HG02885 (cell line): ENCODE data around the gene SPACA9.

ENCODE experiments used
- ATAC-seq: cut with Tn5 transposase; IDR thresholded peaks from one replicate; pipeline ENCODE4 v1.9.1; 2021; ENCODE audit warnings: mild to moderate bottlenecking; ENCODE audit not compliant: unreplicated experiment, poor library complexity

SPACA9 gene

GRCh38 chr9:132878695-132879456 lies at the start of gene SPACA9:
Gene SPACA9 (plus strand): TSS chr9:132878898. CDS start chr9:132883948, 5,050 bp downstream.
- ATAC-seq: no peak

- ATAC-seq: no peak
Observed at GRCh38 chr9:132832171-132832881, 46.4 kb upstream of the SPACA9 start.

GRCh38 chr9:132833550-132834121 lies 45.1 kb upstream of the SPACA9 start:
- ATAC-seq: no peak

DNA sequence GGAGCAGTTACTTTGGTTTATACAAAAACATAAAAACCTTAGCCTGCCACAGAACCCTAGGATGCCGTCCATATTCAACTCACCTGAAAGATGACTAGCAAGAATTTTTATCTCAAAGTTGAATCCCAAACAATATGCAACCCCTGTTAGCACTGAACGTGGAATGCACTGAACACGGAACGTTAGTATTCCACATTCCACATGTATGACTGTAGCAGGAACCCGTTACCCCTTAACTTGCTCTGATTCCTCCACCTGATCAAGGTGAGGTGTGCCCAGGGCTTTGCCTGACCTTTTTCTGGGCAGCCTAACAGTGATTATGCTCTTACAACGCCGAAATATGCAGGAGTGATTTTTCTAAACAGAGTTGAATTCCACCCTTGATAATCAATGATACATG lies 44.4 kb upstream of the SPACA9 start:
- no peak for ATAC-seq

DNA sequence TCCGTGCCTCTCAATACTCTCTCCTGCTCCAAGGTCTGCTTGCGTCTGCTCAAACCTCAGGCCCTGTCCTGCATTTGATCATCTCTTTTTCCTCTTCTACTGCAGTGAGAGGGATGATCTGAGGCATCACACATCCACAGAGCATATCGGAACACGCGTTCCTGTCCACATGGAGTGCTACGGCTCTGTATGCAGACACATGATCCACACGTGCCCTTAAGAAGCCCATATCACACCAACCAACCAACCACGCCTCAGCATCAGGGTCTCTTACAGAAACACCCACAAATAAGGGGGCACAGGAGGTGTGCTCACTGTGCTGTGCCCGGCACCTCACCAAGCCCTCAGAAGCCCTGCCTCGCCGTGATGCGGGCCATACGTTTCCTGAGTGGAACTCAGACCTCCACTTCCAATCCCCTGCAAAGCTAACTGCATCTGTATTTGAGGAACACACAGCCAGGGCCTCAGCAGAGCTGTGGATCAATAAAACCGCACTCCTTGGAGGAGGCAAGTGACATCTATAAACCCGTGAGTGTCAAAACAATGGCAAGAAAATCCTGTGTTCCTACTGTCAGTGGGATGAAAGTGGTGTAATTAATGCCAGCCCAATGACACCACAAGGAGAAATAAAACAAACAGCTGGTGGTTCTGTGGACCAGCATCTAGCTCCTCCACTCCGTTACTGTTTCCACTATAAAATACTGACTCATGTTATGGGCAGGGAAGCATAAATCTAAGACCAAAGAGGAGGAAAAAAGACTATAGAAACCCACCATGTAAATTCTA lies 41.0 kb upstream of the SPACA9 start:
- ATAC-seq: no peak

DNA sequence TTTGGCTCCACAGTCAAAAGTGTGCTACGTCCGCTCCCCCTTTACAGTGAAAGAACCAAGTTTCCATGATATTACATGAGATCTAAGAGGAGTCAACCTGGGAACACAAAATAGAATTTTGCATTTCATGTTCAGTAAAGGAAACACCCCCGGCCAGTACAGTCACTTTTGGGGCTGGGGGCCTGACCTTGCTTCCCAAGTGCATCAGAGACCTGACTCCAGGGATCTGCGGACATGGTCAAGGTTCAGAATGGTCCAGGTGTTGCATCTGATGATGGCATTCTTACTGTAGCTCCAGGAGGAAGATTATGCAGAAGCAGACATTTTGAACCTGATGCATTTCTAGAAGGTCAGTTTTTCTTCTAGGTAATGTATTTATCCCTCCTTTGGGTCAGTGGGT lies 40.4 kb upstream of the SPACA9 start:
- ATAC-seq: no peak

- no peak for ATAC-seq
Observed at GRCh38 chr9:132840980-132841379, 37.7 kb upstream of the SPACA9 start.

GRCh38 chr9:132842124-132843044 lies 36.3 kb upstream of the SPACA9 start:
- no peak for ATAC-seq

DNA sequence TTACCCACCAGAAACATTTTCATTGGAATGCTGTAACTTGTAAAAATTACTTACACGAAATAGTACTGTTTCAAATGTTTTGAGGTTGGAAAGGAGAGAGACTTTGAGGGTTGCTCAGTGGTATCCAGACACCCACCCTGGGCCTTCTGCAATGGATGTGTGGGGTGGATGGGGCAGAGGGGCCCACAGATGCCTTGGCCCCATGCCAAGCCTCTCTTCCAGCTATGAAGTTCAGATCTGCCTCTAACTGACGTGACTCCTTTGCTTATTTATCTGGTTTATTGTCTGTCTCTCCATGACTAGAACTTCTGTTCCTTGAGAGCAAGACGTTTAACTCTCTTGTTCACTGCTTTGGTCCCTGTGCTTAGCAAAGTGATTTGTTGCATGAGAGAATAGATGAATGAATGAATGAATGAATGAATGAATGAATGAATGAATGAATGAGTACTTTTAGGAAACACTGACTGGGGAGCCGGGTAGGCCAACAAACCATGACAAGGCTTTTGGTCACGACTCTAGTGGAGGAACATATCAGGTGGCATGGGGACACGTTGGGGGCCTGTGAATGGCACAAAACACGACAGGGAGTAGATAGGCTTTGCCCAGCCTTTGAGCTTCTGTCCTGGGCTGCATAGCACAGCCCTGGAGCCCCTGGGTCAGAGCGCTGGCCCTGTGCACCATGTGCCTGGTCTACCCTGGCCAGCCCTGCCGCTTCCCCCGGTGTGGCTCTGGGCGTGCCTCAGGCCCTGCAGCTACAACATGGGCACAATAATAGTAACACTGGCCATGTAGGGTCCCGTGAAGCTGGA lies 32.4 kb upstream of the SPACA9 start:
- ATAC-seq: no peak

- no peak for ATAC-seq
Observed at GRCh38 chr9:132846918-132847515, 31.7 kb upstream of the SPACA9 start.

GRCh38 chr9:132849185-132849706 lies 29.5 kb upstream of the SPACA9 start:
- ATAC-seq: no peak

- no peak for ATAC-seq
Observed at GRCh38 chr9:132853482-132853881, 25.2 kb upstream of the SPACA9 start.

DNA sequence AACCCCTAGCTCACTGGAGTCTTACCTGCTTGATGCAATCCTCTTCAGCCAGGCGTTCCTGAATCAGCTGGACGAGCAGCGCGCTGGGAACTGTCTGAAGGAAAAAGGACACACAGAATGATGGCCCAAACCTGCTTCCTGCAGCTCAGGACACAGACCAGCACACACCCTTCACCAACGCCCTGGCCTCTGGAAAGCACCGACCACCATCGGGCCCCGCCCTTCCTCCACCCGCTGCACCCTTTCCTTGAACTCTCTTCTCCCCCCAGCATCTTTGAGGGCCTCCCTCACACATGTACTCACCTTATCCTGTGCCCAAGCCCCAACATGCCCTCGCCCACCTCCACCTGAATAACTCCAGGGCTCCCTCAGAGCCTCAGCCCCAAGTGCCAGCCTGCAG lies 23.9 kb upstream of the SPACA9 start:
- no peak for ATAC-seq

DNA sequence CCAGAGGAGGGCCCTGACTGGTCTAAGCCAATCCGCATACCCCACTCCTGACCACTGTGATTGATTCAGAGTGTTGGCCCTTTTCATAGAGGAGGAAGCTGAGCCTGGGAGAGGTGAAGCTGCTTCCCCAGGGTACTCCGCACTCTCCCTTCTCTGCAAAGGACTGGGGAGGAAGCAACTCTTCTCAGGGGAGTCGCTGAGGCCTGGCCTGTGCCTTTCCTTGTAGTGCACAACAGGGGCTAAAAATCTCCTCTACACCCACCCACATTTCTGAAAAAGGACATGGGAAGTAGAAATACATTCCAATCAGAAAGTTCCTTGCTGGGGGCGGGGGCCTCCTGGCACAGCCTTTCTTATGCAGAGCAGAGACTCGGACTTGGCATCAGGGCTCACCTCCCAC lies 22.8 kb upstream of the SPACA9 start:
- ATAC-seq: no peak

GRCh38 chr9:132857031-132857430 lies 21.7 kb upstream of the SPACA9 start:
- no peak for ATAC-seq

DNA sequence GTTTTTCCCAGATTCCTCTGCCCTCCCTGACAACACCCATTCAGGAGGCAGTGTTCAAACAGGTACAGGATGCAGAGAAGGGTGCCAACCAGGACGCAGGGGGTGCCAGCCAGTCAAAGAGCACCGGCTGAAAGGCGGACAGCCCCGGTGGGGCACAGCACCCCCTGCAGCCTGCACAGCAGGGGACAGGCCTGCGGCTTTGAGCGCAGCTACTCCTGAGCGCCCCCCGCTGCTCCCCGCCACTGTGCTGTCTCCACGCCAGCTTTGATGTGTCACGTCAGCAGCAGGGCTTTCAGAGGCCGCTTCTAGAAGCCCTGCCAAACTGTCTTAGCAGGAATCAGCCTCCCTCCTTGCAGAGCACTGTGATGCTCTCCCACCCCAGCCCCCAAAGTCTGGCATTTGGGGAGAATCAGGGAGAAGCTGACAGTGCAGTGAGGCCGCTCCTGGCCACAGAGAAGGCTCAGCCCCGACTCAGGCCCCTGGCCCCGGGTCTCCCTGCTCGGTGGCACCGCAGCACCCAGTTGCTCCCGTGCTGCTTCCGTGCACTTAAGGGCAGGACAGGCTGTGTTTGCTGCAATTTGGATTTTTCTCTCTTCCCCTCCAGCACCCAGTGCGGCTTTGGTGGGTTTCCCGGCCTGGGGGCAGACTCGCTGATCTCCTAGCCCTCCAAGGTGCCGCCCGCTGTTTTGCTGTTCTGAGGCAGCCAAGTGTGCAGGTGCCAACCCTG lies 20.9 kb upstream of the SPACA9 start:
- ATAC-seq: no peak

- ATAC-seq: no peak
Observed at GRCh38 chr9:132858751-132859150, 19.9 kb upstream of the SPACA9 start.

GRCh38 chr9:132861666-132862065 lies 17.0 kb upstream of the SPACA9 start:
- ATAC-seq: no peak
